Thymus (tissue), 11 donors: ENCODE results near the gene LSM12. TPM values are rescaled to one million over a fixed set of nuclear protein-coding genes. Genes with fewer than 3 reads are reported as not detected.
"Not testable (repeated sequence)": the region's sequence is repeated elsewhere in the genome, so short reads cannot be mapped to it uniquely, and the experiment has no call there.

Source experiments
- DNase-seq, 9 donors: peaks; one replicate each; pipeline ENCODE4 v3.0.0-alpha.2; 2013; ENCODE audit warnings: low spot score in 9 of 9, low read depth in 6 of 9, missing footprints in 1 of 9
- H3K27ac ChIP-seq, 2 donors: one replicate each; pipeline ENCODE4 v1.5.1; 2013; ENCODE audit warnings: control low read depth in 1 of 2, low read depth in 1 of 2, low read length in 1 of 2, mild to moderate bottlenecking in 1 of 2, moderate library complexity in 1 of 2
- H3K27me3 ChIP-seq, 2 donors: one replicate each; pipeline ENCODE4 v1.5.1; 2013; ENCODE audit warnings: low read length in 1 of 2; ENCODE audit not compliant: control insufficient read depth in 2 of 2, insufficient read depth in 1 of 2
- H3K36me3 ChIP-seq, 2 donors: one replicate each; pipeline ENCODE4 v1.5.1; 2013; ENCODE audit warnings: low read length in 1 of 2, mild to moderate bottlenecking in 1 of 2, moderate library complexity in 1 of 2; ENCODE audit not compliant: control insufficient read depth in 2 of 2, insufficient read depth in 2 of 2
- H3K4me1 ChIP-seq, 2 donors: one replicate each; pipeline ENCODE4 v1.5.1; 2013; ENCODE audit warnings: low read length in 2 of 2; ENCODE audit not compliant: control insufficient read depth in 2 of 2, insufficient read depth in 2 of 2
- H3K4me3 ChIP-seq, 2 donors: one replicate each; pipeline ENCODE4 v1.5.1; 2013; ENCODE audit warnings: low read length in 2 of 2, control low read depth in 1 of 2, mild to moderate bottlenecking in 1 of 2
- H3K9me3 ChIP-seq, 2 donors: one replicate each; pipeline ENCODE4 v1.5.1; 2013; ENCODE audit warnings: low read length in 1 of 2, mild to moderate bottlenecking in 1 of 2; ENCODE audit not compliant: control insufficient read depth in 2 of 2, insufficient read depth in 1 of 2
- WGBS: extraction: QIAGEN DNeasy Blood & Tissue Kit; methylation state at CpG from one replicate; pipeline ENCODE4 v1.1.7; 2013; 5-methylcytosine and 5-hydroxymethylcytosine counted together
- polyA plus RNA-seq: library from polyadenylated mRNA; stranded (reverse); fragments of 200-250 nt; gene quantifications from one replicate; pipeline ENCODE4 v1.2.3, GENCODE V29; 2013
- total RNA-seq: library from RNA; stranded (reverse); fragments of 120-200 nt; gene quantifications from one replicate; pipeline ENCODE4 v1.2.4, GENCODE V29; 2013
- donor health status: healthy.

Gene LSM12
- total and polyA plus RNA-seq, 2 donors: 24.2 to 31.3 TPM

GRCh38 chr17:44022246-44022645 lies 44.2 kb downstream of the LSM12 start:
- Histone ChIP-seq H3K9me3 (no peaks in the 10 kb centered on the region), H3K27ac (no peak overlapping the region), H3K27me3 (no peaks in the 10 kb centered on the region), H3K4me1 (no peaks in the 10 kb centered on the region), H3K4me3 (no peak overlapping the region), H3K36me3 (peaks cover 6 to 11% of the 10 kb centered on the region in 2 donors)
- 96% methylated on average over 2 of the region's 2 CpGs for WGBS
- no peak for DNase-seq

DNA sequence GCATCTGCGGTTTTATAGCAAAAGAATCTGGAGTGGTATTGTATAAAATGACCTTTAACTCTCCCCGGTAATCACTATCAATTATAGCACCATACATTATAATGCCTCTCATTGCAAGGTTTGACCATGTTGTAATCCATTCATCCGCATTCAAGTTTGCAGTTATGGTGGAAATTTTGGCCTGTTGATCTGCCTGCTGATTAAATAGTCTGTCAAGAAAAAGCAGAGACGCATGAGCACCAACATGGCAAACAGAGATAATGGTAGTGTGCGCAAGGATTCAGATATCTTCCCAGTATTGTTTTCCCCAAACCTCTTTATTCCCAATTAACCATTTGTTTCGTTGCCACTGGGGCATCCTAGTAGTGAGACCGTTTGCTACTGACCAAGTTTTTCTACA lies 45.2 kb downstream of the LSM12 start:
- H3K9me3 ChIP-seq, H3K27ac ChIP-seq, H3K4me3 ChIP-seq, H3K4me1 ChIP-seq, H3K27me3 ChIP-seq, DNase-seq: not testable (repeated sequence)
- peaks cover 6 to 11% of the 10 kb centered on the region in 2 donors for H3K36me3 ChIP-seq
- 99% methylated on average over 7 of the region's 7 CpGs for WGBS

GRCh38 chr17:44014437-44015172 lies 51.9 kb downstream of the LSM12 start, which contains the start of gene TMEM101:
TMEM101 (minus strand) TSS chr17:44014963; CDS start chr17:44014952, 11 bp downstream.
- Histone ChIP-seq H3K36me3 (peaks cover 4 to 17% of the 10 kb centered on the region in 2 donors), H3K27ac (peak within 1 kb of the TSS; percentile 50 to 67), H3K27me3 (no peaks in the 10 kb centered on the region), H3K4me1 (peaks cover 6 to 11% of the 10 kb centered on the region in 2 donors), H3K9me3 (no peaks in the 10 kb centered on the region), H3K4me3 (peak within 1 kb of the TSS; percentile 63 to 80)
- 1% methylated on average over 43 of the region's 43 CpGs for WGBS
- peak; percentile 74 to 95 (median 84) for DNase-seq

DNA sequence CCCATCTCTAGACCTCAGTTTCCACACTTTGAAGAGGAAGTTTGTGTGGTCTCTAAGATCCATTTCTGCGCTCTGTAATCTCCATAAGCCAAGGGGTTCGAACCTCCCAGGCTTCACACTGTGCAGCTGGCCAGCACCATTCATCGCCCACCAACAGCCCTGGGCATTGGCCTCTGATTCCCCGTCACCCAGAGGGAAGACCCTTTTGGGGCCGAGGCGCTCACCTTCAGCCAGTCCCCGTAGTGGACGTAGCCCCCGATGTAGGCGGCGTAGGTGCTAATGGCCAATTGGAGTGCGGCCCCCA lies 52.4 kb downstream of the LSM12 start:
- no peak overlapping the region for H3K27ac ChIP-seq
- H3K27me3 ChIP-seq: no peaks in the 10 kb centered on the region
- 24% methylated on average over 12 of the region's 12 CpGs for WGBS
- DNase-seq: no peak
- peak overlapping the region; percentile 63 to 80 for H3K4me3 ChIP-seq
- H3K9me3 ChIP-seq: no peaks in the 10 kb centered on the region
- peaks cover 6 to 11% of the 10 kb centered on the region in 2 donors for H3K4me1 ChIP-seq
- H3K36me3 ChIP-seq: peaks cover 4 to 17% of the 10 kb centered on the region in 2 donors

GRCh38 chr17:44012874-44013273 lies 53.6 kb downstream of the LSM12 start:
- WGBS: 98% methylated on average over 14 of the region's 14 CpGs
- no peaks in the 10 kb centered on the region for H3K9me3 ChIP-seq
- no peak overlapping the region for H3K27ac ChIP-seq
- peaks cover 4 to 17% of the 10 kb centered on the region in 2 donors for H3K36me3 ChIP-seq
- no peak overlapping the region for H3K4me3 ChIP-seq
- no peak for DNase-seq
- H3K27me3 ChIP-seq: peaks cover 2 to 8% of the 10 kb centered on the region in 2 donors
- H3K4me1 ChIP-seq: peaks cover 8 to 20% of the 10 kb centered on the region in 2 donors

DNA sequence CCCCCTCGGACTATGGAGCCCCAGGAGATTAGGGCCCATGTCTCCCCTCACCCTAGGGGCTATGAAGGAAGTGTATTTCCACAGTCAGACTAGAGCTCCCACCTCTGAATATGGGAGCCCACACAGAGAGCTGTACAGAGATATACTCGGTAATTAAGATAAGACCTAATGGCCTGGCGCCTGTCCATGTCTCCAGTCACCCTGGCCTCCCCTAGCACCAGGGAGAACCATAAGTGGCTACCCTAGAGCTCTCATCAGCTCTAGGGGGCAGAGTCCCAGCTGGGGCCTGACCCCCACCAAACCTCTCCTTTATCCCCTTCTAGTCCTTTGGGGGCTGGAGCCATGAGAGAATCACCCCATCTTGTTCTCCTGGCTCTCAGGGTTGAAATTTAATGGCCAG lies 54.1 kb downstream of the LSM12 start:
- 100% methylated on average over 3 of the region's 3 CpGs for WGBS
- Histone ChIP-seq H3K4me3 (no peak overlapping the region), H3K36me3 (peaks cover 4 to 17% of the 10 kb centered on the region in 2 donors), H3K27me3 (peaks cover 3 to 13% of the 10 kb centered on the region in 2 donors), H3K9me3 (no peaks in the 10 kb centered on the region), H3K27ac (no peak overlapping the region), H3K4me1 (peaks cover 13 to 24% of the 10 kb centered on the region in 2 donors)
- DNase-seq: no peak

GRCh38 chr17:44011876-44012275 lies 54.6 kb downstream of the LSM12 start:
- H3K9me3 ChIP-seq: no peaks in the 10 kb centered on the region
- WGBS: 97% methylated on average over 9 of the region's 9 CpGs
- DNase-seq: no peak
- H3K27me3 ChIP-seq: peaks cover 5 to 18% of the 10 kb centered on the region in 2 donors
- peaks cover 4 to 17% of the 10 kb centered on the region in 2 donors for H3K36me3 ChIP-seq
- H3K4me1 ChIP-seq: peaks cover 16 to 30% of the 10 kb centered on the region in 2 donors
- no peak overlapping the region for H3K4me3 ChIP-seq
- H3K27ac ChIP-seq: no peak overlapping the region

GRCh38 chr17:44010966-44011647 lies 55.4 kb downstream of the LSM12 start:
- 69% methylated on average over 4 of the region's 4 CpGs for WGBS
- Histone ChIP-seq H3K27me3 (peaks cover 11 to 26% of the 10 kb centered on the region in 2 donors), H3K9me3 (peaks cover 0 to 2% of the 10 kb centered on the region in 2 donors), H3K36me3 (peaks cover 4 to 17% of the 10 kb centered on the region in 2 donors), H3K27ac (no peak overlapping the region), H3K4me1 (peaks cover 22 to 36% of the 10 kb centered on the region in 2 donors), H3K4me3 (no peak overlapping the region)
- DNase-seq: no peak

- no peak overlapping the region for H3K4me3 ChIP-seq
These were observed 58.1 kb downstream of the LSM12 start for GRCh38 chr17:44008205-44008909.

More at GRCh38 chr17:44008205-44008909, 58.1 kb downstream of the LSM12 start:
- WGBS: 77% methylated on average over 6 of the region's 6 CpGs
- Histone ChIP-seq H3K36me3 (peaks cover 4 to 17% of the 10 kb centered on the region in 2 donors), H3K4me1 (peaks cover 18 to 39% of the 10 kb centered on the region in 2 donors), H3K27me3 (peaks cover 37 to 53% of the 10 kb centered on the region in 2 donors), H3K9me3 (peaks cover 0 to 5% of the 10 kb centered on the region in 2 donors), H3K27ac (no peak overlapping the region)
- DNase-seq: no peak
